GM18873 (cell line): ENCODE data around the gene RNF26.

ENCODE experiments used
- ATAC-seq: cut with Tn5 transposase; IDR thresholded peaks from one replicate; pipeline ENCODE4 v1.9.1; 2021; ENCODE audit warnings: mild to moderate bottlenecking, moderate library complexity, moderate number of reproducible peaks; ENCODE audit not compliant: unreplicated experiment, low FRiP score

Gene RNF26

GRCh38 chr11:119335091-119335654, 846 bp downstream of the RNF26 start:
- ATAC-seq = no peak

DNA sequence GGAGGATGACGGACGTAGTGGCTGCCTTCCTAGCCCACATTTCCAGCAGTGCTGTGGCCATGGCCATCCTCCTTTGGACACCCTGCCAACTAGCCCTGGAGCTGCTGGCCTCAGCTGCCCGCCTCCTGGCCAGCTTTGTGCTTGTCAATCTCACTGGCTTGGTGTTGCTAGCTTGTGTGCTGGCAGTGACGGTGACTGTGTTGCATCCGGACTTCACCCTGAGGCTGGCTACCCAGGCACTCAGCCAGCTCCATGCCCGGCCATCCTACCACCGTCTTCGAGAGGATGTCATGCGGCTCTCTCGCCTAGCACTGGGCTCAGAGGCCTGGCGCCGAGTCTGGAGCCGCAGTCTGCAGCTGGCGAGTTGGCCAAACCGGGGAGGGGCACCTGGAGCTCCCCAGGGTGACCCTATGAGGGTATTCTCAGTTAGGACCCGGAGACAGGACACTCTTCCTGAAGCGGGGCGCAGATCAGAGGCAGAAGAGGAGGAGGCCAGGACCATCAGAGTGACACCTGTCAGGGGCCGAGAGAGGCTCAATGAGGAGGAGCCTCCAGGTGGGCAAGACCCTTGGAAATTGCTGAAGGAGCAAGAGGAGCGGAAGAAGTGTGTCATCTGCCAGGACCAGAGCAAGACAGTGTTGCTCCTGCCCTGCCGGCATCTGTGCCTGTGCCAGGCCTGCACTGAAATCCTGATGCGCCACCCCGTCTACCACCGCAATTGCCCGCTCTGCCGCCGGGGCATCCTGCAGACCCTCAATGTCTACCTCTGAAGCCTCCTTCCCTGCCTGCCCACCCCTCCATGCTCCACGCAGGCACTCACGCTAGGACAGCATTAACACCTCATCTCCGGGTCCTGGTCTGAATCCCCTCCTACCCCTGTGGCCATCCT, 1.6 kb downstream of the RNF26 start:
- no peak for ATAC-seq

DNA sequence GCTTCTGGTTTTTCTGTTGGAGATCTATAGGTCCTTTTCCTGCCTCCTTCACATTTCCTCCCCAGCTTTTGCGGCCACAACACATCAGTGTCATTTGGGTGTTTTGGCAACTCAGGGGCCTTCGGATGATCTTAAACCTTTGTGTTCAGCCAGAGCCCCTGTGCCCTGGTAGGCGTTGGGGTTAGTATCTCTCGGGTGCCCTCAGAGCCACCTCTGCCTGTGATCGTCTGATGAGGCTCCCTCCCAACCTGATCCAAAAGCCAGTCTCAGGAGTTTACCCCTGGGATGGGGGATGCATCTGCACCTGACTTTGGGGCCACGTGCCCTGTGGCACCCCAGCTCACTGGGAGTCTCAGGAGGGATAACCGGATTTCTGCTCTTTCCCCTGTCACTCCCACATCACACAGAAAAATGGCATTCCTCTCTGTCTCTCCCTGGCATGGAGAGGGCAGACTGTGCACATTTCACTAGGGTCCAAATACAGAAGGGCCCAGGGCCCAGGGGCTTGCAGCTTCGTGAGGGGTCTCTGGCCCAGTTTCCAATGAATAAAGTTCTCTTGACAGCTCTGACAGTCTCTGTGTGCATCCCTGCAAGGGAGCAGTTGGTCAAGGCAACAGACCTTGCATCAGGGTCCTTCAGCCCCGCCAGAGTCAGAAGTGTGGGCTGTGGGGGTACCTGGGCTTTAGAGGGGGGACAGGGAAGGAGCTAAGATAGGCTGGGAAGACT, 2.6 kb downstream of the RNF26 start:
- no peak for ATAC-seq

- no peak for ATAC-seq
Measured at GRCh38 chr11:119337581-119338317, 3.4 kb downstream of the RNF26 start.

DNA sequence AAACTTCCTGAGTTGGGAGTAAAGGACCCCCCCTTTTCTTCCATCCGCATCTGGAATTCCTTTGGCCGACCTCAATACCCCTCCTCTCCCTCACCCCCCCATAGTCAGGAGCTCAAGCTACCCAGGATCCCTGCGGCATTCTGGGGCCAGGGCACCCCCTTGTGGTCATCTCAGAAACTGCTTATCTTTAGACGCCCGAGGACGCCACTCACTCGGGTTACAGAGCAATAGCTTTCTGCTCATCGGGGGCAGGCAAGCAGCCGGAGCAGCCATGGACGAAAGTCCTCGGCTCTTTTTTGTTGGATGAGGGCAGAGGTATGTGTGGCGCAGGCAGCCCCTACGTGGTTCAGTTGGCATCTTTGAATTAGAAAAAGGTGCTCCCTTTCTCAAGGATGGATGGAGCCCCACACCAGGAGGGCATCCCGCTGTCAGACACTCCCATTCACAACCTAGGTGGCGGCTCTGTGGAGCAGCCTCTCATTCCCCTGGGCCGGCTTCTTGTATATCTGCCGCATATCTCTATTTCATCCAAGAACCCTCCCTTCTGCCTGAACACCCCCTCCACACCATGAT, 4.1 kb downstream of the RNF26 start:
- no peak for ATAC-seq

DNA sequence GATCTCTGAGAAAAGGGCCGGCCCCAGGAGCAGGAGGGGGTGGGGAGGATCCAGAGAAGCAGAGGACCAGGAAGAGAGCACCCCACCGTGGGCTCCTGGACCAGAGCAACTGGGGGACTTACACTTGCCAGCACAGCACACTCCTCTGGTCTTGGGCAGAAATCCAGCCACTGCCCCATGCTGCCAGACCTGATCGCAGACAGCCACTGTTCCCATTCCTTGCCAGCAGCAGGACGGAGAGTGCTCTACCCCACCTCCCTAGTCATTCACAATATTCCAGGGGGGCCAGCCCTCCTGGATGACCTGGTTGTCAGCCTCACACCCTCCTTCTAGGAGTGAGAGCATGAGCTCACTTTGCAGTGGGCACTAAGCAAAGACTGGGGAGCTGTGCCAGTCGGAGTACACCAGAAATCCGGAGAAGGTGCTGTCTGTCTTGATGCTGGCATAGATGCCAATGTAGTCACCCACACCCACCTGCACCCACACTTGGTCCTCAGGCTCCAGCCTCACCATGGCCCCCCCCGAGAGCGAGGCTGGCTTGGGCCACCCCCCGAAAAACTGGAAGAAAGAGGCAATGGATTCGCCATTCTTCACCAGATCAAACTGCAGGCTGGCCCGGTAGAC, 4.8 kb downstream of the RNF26 start:
- no peak for ATAC-seq

DNA sequence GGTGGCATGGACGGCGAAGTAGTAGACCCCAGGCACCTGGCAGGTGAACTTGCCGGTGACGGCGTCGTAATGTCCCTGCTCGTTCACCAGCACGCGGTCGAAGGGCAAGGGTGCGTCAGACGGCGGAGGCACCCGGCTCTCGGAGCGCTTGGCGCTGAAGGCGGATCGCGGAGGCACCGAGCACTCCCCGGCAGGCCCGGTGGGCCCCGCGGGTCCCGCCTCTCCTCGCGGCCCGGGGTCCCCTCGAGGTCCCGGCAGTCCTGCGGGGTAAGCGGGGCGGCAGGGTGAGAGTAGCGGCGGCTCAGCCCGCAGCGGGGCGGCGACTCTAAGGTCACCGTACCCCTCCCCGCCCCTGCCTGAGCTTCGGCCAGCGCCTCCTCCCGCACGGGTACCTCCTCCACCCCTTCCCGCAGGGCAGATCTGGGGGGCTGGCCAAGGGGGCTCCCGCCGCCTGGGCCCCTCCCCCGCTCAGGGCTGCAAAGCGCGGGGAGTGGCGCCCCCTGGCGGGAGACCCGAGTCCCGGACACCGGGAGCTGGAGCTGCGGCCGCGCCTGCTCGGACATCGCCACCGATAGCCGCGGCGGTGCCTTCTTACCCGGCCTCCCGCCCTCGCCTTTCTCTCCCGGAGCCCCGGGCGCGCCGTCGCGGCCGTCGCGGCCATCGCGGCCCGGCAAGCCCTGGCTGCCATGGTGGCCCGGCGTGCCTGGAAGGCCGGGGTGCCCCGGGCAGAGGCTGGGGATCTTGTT, 5.4 kb downstream of the RNF26 start:
- ATAC-seq = no peak

GRCh38 chr11:119340335-119341221, 6.3 kb downstream of the RNF26 start, which contains the start of gene C1QTNF5:
C1QTNF5 (minus strand) TSS chr11:119340883; CDS start chr11:119340397, 486 bp downstream.
- no peak for ATAC-seq

- ATAC-seq = no peak
Measured at GRCh38 chr11:119341222-119342022, 7.1 kb downstream of the RNF26 start.

- ATAC-seq = no peak
Measured at GRCh38 chr11:119342023-119342300, 7.6 kb downstream of the RNF26 start.

GRCh38 chr11:119342362-119343130, 8.2 kb downstream of the RNF26 start:
- ATAC-seq = no peak

DNA sequence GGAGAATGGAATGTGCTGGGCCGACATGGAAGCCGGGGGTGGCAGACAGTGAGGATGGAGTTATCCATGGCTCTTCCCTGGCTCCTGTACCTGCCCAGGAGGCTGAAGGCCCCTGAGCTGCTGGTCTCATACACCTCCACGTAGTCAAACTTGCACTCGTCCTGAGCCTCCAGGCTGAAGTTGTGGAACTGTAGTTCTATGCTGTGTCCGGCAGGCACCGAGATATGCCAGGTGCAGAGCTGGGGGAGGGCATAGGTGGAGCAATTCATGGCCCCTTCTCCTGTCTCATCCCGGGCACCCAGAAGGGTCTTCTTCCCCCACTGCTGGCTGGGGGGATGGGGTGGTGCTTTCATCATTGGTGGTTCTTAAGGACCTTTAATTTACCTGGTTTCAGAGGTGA, 9.4 kb downstream of the RNF26 start:
- ATAC-seq = no peak

- ATAC-seq = no peak
Measured at GRCh38 chr11:119344291-119345010, 10.1 kb downstream of the RNF26 start.

DNA sequence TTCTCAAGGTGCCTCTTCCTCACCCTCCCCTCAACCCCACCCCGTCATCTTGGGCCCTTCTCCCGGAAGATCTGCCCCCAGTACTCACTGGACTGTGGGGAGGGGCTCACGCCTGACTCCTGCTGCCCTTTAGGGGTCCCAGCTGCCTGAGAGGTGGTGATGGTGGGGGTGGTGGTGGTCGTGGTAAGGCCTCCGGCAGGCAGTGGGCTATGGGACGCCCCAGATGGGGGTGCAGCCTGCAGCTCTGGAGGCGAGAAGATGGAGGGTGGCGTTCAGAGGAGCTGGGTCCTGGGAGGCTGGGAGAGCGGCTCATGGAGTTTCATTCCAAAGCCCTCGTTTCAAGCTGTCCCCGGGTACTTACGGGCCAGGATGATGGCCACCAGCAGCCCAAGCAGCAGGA, 11.4 kb downstream of the RNF26 start:
- ATAC-seq = no peak

DNA sequence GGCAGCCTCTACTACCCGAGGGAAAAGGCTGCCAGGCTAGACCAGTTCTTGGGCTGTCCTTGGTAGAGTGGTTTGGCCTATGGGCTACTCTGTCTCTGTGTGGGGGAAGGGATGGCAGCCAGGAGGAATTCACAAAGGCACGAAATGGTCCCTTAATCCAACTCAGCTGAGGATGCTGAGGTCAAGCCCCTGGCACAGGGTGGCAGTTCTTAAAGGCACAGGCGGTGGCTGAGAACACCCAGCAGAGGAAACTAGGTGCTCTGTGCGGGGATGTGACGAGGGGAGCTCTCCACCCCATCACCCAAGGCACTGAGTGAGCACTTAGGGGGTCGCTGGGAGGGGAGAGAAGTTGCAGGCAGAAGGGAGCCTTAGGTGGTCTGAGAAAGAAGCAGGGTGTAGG, 12.3 kb downstream of the RNF26 start, which contains the start of gene MFRP:
Gene MFRP (minus strand): TSS at position 101 of the 400 bp plus-strand sequence. CDS start 192 bp downstream, outside the sequence.
- no peak for ATAC-seq

DNA sequence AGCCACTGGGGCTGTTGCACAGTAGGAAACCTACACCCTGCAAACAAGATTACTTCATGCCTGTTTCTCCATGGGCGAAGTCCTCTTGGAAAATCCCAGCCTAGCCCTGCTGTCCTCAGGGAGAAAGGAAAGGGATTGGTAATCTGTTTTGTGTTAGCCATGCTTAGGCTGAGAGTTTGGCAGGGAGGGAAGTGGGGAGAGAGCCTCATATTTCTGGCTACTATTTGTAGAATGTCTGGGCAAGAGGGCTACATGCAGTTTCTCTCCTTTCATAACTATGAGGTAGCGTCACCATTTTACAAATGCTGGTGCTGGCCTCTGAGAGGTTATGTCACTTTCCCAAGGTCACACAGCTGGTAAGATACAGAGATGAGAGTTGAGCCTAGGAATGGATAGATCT, 12.9 kb downstream of the RNF26 start:
- no peak for ATAC-seq
